HFF-Myc (cell line): ENCODE data around the gene IQGAP2.

Source experiments
- DNase-seq: peaks from one replicate; pipeline ENCODE4 v3.0.0-alpha.2; 2011; ENCODE audit warnings: low read depth; ENCODE audit errors: extremely low read depth
- H3K4me3 ChIP-seq: replicated peaks from 2 replicates; pipeline ENCODE4 v1.5.1; 2011; ENCODE audit warnings: low read depth, mild to moderate bottlenecking, control low read depth, low read length
- TF ChIP-seq, protein P1 (sequence below): IDR thresholded peaks from 2 replicates; pipeline ENCODE4 v1.5.1; 2012; ENCODE audit warnings: mild to moderate bottlenecking, low read depth, low read length, control low read depth; ENCODE audit errors: missing control alignments

The IQGAP2 gene

DNA sequence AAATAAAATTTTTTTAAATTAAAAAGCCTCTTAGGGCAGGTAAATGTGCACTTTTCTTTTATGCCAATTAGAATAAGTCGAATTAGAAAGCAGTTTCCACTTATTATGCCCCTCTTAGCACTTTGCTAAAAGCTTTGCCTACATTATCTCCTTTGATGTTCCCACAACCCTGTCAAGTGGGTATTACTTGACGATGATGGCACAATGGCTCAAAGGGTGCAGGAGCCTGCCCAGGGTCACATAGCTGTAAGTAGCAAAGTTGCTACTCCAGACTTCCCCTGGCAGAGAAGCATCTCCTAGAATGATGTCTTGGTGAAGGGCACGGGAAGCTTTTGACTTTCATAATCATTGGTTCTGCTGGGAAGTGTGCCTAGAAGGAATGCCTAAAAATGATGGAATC, 18.4 kb upstream of the IQGAP2 start:
- H3K4me3 ChIP-seq, result no peak overlapping the region
- TF ChIP-seq, protein P1, sequence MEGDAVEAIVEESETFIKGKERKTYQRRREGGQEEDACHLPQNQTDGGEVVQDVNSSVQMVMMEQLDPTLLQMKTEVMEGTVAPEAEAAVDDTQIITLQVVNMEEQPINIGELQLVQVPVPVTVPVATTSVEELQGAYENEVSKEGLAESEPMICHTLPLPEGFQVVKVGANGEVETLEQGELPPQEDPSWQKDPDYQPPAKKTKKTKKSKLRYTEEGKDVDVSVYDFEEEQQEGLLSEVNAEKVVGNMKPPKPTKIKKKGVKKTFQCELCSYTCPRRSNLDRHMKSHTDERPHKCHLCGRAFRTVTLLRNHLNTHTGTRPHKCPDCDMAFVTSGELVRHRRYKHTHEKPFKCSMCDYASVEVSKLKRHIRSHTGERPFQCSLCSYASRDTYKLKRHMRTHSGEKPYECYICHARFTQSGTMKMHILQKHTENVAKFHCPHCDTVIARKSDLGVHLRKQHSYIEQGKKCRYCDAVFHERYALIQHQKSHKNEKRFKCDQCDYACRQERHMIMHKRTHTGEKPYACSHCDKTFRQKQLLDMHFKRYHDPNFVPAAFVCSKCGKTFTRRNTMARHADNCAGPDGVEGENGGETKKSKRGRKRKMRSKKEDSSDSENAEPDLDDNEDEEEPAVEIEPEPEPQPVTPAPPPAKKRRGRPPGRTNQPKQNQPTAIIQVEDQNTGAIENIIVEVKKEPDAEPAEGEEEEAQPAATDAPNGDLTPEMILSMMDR, result no peak
- no peak for DNase-seq

GRCh38 chr5:76385540-76385939, 17.5 kb upstream of the IQGAP2 start:
- no peak overlapping the region for H3K4me3 ChIP-seq
- DNase-seq, result no peak
- TF ChIP-seq, protein P1, result no peak

- no peak for DNase-seq
- TF ChIP-seq, protein P1, result no peak
- no peak overlapping the region for H3K4me3 ChIP-seq
Observed at GRCh38 chr5:76386360-76386759, 16.7 kb upstream of the IQGAP2 start.

- TF ChIP-seq, protein P1, result no peak
- no peak overlapping the region for H3K4me3 ChIP-seq
- DNase-seq, result no peak
Observed at GRCh38 chr5:76388236-76388635, 14.8 kb upstream of the IQGAP2 start.

DNA sequence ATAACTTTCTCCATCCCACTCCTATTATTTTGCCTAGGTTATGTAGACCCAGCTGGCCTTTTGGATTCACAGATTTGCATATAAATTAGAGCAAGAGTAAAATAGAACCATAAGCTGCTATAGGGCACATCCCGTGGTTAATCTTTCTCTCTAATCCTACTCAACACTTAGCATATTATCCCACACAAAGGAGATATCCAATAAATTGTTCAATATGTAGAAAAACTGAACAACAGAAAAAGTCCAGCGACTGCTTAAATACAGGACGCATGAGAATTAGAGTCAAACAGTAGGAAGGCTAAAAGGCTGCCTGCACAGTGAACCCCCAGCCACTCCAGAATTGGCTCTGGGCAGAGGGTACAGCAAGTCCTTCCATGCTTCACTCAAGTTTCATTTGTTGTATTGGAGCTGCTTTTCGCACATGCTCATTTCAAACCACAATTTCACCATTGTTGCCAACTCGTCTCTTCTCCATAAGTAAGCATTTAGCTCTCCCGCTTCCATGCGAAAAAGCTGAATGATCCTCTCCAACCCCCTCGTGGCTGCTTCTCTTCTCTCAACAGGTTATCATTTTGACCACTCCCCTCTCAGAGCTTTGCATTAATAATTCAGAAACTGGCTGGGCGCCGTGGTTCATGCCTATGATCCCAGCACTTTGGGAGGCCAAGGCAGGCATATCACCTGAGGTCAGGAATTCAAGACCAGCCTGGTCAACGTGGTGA, 14.1 kb upstream of the IQGAP2 start:
- H3K4me3 ChIP-seq, result no peak overlapping the region
- TF ChIP-seq, protein P1, result no peak
- no peak for DNase-seq

DNA sequence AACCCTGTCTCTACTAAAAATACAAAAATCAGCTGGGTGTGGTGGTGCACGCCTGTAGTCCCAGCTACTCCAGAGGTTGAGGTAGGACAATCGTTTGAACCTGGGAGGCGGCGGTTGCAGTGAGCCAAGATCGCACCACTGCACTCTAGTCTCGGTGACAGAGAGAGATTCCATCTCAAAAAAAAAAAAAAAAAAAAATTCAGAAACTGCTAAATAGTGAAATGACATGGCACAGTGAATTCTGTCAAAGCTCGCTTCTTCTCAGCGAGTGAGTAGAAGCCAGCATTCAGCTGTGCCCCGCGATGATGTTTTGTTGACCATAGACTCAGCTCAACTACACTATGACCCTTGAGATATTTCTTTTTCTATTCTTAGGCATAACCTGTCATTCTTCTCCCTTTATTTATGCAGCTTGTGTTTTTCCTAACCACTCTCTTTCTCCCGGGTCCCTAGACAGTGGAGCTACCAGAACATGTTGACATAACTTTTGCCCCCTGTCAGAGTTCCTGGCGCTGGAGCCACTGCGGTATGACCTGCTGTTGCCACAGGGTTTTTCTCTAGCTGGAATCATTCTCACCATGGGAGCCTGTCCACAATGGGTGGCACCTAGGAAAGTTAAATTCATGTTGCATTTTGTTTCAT, 13.5 kb upstream of the IQGAP2 start:
- H3K4me3 ChIP-seq, result no peak overlapping the region
- TF ChIP-seq, protein P1, result no peak
- DNase-seq, result no peak
